CD4-positive, alpha-beta T cell treated with Interleukin-6 at 100 ng/mL for 8 hours (primary cell): ENCODE results near the gene EFCAB12.
"Not testable (repeated sequence)": the region's sequence is repeated elsewhere in the genome, so short reads cannot be mapped to it uniquely, and the experiment has no call there.

Source experiments
- DNase-seq: peaks from one replicate; pipeline ENCODE4 v3.0.0-alpha.2; 2020; ENCODE audit warnings: mixed read lengths, low spot score

The EFCAB12 gene

DNA sequence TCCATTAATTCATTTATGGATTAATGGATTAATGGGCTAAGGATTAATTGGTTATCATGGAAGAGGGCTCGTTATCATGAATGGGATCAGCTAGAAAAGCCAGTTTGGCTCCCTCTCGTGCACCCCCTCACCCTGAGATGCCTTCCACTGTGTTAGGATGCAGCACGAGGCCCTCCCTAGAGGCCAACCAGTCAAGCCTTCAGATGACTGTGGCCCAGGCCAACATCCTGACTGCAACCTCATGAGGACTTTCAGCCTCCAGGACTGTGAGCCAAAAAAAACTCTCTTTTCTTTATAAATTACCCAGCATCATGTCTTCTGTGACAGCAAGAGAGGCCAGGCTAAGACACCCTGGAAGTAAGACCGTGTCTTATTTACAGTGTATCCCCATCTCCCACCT, 9.0 kb downstream of the EFCAB12 start:
- DNase-seq, result no peak

DNA sequence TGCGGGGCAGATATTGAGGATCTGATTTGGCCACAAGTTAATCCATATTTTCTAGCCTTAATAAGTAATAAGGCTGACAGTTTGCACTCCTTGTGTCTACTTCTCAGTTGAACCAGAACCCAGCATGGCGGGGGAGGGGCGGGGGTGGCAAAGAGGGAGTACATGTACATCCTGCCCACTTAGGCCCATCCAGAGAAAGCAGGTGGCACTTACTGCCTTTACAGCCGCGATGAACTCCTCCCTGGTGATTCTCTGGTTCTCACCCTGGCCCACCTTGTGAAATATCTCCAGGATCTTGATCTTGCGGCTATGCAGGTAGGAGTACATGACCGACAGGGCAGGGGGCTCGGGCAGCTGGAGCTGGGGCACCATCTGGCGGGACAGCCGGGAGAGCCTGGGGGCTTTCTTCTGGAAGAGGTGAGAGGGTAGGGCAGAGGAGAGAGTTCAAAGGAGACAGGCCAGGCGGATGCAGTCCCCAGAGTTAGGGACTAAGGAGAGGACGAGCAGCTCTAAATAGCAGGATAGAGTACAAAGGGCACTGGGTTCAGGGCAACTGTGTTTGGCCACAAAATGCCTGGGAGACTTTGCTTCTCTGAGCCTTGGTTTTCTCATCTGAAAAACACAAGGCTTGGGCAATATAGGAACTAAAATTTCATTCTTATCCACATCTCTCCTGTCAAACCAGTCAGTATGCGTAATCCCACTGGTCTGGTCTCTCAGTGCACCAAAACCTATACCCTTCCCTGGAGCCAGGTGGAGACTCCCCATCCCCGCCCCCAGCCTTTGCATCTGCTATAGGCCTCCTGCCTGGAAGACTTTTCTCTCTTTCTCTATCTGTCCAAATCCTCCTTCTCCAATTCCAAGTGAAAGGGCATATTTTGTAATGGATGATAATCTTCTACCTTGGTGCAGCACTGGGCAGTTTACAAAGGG, 10.1 kb downstream of the EFCAB12 start:
- DNase-seq, result no peak

DNA sequence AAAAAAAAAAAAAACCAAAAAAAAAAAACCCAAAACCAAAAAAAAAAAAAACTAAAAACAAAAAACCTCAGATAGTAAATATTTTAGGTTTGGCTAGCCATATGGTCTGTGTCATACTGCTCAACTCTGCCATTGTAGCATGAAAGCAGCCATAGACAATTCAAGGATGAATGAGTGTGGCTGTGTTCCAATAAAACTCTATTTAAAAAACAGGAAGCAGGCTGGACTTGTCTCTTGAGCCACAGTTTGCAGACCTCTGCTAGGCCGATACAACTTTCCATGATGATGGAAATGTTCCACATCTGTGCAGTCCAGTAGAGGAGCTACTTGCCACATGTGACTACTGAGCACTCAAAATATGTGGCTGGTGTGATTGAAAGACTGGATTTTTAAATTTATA, 11.1 kb downstream of the EFCAB12 start:
- DNase-seq, result no peak

DNA sequence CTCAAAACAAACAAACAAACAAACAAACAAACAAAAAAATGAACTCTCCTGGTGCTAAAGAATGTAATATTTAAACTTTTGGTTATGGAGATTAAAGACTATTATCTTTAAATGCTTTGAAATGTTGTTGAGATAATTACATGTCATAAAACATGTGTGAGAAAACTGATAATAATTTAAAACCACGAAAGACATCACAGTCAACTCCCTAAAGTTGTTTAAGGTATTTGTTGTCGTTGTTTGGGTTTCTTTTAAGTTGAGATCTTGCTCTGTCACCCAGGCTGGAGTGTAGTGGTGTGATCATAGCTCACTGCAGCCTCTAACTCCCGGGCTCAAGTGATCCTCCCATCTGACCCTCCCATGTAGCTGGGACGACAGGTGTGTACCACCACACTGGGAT, 12.0 kb downstream of the EFCAB12 start:
- DNase-seq, result no peak

DNA sequence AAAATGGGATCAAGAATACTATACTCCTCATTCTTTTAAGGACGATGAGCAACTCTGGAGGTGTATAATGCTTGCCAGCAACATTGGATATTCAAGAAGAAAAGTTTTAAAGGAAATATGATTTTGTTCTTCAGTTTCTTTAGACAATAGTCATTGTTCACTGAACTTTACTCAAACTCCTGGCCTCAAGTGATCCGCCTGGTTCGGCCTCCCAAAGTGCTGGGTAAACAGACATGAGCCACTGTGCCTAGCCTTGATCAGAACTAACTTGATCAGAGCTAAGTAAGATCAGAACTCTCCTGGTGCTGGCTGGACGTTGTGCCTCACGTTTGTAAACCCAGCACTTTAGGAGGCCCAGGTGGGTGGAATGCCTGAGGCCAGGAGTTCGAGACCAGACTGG, 12.6 kb downstream of the EFCAB12 start:
- no peak for DNase-seq

DNA sequence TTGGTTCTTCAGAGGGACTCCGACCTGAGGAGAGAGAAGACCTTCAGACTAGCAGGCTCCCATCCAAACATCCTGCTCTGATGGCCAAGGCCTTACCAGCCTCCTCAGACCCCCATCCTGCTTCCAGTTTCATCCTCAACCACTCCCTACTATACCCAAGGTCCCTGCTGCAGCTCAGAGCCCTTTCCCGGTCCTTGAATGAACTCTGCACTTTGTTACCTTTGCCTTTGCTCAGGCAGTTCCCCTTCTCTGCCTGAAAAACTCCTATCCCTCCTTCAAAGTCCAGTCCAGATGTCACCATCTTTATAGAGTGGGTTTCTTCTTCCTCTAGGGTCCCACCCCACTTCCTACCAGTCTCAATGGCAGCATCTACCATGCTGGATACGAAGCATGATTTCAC, 13.1 kb downstream of the EFCAB12 start:
- DNase-seq, result no peak

DNA sequence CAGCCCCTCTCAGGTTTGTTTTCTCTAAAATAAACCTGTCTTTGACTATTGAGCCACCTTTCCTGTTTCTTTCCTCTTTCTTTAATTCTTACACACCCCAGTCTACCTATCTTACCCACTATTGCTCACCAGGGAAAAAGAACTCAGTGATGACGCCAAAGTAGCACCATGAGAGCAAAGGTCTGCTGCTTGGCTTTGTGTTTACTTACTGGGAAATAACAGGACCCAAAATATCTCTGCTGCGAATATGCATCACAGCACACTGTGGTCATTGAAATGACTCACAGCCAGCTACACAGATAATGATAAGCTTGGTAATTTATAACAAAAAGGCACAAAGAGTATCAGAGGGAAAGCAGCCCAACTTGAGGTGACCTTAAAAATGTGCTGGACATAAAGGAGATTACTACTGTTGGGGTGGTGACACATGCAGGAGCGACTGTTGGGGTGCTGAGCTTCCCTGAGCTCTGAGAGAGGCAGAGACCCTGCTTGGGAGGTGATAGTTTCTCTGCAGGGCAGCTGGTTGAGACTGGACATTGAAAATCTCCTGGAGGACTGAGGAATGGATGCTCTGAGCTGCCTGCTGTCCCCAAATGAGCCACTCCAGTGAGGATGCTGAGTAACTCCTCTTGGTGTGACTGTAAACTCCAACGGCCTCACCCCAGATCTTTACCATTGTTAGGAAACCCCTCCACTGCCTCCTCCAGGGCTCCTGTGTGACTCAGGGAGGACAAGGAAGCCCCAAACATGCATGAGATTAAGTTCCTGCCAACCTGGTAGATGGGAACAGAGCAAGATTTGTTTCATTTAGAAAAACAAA, 14.5 kb downstream of the EFCAB12 start:
- no peak for DNase-seq

DNA sequence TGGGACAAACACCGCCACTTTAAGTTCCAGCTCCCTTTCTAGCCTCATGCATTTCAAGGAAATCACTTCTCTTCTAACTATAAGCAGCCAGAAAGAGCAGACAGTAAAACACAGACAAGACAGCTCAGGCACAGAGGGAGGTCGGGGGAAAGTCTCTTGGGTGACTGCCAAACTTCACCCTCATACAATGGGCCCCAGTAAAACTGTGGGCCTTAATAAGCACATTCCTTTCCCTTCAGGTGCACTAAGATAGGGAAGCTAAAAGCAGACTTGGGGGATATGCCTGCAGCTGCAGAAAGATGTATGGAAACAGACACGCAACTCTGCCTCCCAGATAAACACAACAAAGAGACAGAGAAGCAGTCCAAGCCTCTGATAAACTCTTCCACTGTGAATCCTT, 15.2 kb downstream of the EFCAB12 start:
- not testable (repeated sequence) for DNase-seq

DNA sequence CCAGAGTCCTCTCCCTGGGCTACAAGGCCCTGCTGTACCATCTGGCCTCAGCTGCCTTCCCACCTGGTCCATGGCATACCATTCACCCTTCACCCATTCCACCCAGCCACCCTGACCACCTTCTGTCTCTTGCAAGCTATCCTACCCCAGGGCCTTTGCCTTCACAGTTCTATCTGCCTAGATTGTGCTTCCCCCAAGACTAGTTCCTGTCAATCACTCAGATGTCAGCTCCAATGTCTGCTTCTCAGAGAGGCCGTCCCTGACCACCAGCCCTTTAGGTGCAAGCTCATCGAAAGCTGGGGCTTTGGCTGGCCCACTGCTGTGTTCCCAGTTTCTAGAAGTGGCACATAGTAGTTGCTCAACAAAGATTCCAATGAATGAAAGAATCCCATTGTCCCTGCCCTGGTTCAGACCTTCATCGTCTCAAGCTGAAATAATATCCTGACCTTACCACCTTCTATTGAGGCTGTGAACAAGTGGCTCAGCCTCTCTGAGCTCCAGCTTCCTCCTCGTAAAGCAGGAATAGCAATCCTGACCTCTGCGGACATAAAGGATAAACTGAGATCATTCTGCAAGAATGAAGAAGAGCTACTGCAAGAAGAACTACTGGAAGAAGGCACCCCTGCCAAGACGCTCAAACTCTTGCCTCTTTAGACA, 15.8 kb downstream of the EFCAB12 start:
- DNase-seq, result no peak

DNA sequence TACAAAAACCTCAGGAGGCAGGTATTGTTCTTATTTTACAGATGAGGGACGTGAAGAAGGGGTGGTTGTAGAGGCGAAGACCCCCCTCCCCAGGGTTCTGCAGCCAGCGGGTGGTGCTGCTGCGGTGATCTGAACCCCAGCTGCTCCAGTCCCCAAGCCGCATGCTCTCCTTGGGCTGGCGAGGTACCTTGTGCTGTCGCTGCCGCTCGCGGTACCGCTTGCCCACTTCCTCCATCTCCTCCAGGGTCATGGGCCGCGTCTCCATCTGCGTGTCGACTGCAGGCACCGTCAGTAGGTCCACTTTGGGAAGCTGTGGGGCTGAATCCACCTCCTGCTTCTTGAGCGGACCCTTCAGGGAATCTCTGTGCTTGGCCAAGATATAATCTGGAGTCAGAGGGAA, 17.5 kb downstream of the EFCAB12 start:
- no peak for DNase-seq

DNA sequence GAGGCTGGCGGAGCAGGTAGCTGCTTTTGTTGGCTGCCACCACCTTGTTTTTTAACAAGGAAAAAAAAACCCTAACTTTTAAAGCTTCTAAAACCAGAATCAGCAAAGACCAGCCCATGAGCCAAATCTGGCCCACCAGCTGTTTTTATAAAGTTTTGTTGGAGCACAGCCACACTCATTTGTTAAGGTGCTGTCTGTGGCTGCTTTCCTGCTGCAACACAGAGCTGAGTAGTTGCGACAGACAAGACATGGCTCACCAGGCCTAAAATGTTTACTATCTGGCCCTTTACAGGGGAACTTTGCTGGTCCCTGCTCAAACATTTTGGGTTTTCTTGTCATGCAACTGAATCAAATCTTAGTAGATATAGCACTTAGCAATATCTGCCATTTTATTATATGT, 18.9 kb downstream of the EFCAB12 start:
- DNase-seq, result no peak

DNA sequence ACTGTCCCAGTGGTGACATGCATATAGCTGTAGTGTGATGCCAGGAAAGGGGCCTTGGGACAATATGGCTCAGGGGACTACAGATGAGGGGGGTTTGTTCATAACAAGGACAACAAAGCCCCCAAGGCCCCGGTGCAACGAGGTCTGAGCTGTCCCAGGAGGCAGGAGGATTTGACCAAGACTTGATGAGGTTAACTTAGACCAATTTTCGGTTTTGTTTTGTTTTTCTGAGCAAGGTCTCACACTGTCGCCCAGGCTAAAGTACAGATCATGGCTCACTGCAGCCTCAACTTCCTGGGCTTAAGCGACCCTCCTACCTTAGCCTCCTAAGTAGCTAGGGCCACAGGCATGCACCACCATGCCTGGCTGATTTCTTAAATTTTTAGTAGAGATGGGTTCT, 23.8 kb downstream of the EFCAB12 start:
- DNase-seq, result no peak

DNA sequence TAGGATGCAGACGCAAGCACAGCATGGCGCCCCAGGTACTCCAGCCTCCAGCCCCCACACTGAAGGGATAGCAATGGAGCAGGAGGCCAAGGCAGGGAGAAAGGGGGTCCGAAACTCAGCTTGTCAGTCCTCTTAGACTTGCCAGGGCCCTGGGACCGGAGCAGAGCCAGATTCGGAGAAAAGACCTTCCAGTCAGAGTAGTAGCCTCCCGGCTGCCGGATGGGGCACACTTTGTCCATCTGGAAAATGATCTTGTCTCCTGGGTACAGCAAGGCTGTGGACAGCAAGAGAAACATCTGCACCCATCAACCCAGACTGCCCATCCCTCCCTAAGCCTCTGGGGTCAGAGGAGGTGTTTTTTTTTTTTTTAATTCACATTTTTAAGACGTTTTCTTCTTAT, 24.3 kb downstream of the EFCAB12 start:
- DNase-seq, result no peak

DNA sequence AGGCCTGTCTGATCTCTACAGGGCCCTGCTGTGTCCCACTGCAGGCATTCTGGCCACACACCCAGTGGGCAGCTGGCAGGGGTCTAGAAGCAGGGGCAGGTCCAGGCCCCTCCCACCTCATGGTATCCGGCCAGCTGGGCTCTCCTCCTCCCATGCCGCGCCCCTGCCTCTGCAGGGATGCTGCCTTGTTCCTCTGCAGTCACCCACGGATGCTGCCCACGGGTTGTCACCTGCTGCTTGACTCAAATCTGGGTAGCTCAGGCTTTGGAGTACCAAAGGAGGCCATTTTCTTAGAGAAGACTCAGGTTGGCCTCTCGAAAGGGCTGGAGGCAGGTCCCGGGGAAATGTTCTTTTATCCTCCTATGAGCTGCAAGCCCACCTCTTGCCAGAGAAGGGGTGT, 25.0 kb downstream of the EFCAB12 start:
- DNase-seq, result no peak

DNA sequence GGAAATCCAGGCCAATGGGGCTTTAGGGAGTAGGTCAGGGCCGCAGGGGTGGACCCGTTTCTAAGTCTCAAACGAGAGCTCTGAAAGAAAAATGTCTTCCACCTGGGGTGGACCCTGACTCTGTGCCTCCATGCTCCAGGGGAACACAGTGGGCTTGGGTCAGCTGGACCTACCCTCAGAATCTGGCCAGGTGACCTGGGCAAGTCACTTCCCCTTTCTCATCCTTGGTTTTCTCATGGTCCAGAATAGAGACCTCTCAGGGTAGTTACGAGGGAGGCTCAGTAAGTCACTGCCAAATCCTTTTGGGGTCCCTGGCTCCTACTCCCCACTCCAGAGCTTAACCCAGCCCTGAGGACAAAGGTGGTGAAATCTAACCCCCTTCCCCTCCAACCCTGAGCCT, 25.8 kb downstream of the EFCAB12 start:
- no peak for DNase-seq

DNA sequence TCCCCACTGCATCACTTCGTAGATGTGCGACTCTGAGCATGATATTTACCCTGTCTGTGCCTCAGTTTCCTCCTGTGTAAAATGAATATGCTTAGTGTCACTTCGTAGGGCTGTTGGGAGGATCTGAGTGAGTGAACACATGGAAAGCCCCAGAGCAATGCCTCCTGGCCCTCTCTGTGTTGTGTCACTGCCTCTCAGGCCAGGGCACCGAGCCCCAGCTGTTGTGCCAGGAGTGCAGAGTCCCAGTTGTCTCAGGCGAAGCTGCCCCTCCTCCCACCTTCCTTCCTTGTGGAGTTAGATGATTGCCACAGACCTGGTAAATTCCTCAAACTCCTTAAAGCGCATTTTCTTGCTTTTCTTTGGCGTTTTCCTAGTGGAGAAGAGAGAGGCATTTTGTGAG, 26.2 kb downstream of the EFCAB12 start:
- DNase-seq, result no peak

DNA sequence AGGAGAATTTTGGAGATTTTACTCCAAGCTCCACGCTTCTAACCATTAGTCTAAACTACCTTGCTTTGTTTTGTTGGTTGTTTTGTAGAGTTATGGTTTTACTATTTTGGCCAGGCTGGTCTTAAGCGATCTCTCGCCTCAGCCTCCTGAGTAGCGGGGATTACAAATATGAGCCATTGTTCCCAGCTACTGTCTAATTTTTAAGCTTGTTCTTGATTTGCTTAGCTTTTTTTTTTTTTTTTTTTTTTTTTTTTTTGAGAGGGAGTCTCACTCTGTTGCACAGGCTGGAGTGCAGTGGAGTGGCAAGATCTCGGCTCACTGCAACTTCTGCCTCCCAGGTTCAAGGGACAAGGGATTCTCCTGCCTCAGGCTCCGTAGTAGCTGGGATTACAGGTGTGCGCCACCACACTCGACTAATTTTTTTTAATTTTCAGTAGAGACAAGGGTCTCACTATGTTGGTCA, 28.5 kb downstream of the EFCAB12 start:
- no peak for DNase-seq

DNA sequence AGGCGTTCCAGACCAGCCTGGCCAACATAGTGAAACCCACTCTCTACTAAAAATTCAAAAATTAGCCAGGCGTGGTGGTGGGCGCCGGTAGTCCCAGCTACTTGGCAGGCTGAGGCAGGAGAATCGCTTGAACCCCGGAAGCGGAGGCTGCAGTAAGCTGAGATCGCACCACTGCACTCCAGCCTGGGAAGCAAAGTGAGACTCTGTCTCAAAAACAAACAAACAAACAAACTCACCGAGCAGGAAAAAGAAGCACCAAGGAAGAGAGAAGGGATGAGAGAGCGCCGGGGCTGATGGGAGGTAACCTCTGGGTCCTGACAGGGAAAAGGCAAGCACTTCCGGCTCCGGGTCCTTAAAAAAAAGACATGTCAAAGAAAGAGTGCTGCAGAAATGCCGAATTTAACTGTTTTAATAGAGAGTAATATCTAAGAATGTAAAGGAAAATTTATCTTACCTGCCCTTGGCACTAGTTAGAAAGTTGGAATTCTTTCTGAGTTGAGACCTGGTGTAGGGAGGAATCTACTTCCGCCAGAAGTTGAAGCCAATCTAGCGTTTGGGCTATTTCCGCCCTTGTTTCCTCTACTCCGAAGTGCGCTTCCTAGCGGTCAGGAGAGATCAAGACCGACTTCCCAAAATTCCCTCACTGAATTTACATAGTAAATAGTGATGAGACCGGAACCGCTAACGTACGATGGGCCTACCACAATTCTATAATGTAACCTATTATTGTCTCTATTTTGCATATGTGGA, 29.1 kb downstream of the EFCAB12 start:
- peak; percentile 80 for DNase-seq

DNA sequence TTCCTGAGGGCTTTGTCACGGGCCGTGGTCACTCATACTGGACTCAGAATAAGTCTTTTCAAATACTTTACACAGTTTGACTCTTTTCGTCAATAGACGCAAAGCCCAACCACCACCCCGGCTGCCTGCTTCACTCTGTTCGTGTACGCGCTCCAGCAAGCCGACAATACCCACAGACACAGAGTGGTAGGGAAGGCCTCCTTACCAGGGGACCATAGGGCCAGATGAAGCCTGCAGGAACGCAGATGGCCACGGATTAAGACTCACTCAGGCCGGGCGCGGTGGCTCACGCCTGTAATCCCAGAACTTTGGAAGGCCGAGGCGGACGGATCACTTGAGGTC, 29.7 kb downstream of the EFCAB12 start:
- DNase-seq, result no peak

DNA sequence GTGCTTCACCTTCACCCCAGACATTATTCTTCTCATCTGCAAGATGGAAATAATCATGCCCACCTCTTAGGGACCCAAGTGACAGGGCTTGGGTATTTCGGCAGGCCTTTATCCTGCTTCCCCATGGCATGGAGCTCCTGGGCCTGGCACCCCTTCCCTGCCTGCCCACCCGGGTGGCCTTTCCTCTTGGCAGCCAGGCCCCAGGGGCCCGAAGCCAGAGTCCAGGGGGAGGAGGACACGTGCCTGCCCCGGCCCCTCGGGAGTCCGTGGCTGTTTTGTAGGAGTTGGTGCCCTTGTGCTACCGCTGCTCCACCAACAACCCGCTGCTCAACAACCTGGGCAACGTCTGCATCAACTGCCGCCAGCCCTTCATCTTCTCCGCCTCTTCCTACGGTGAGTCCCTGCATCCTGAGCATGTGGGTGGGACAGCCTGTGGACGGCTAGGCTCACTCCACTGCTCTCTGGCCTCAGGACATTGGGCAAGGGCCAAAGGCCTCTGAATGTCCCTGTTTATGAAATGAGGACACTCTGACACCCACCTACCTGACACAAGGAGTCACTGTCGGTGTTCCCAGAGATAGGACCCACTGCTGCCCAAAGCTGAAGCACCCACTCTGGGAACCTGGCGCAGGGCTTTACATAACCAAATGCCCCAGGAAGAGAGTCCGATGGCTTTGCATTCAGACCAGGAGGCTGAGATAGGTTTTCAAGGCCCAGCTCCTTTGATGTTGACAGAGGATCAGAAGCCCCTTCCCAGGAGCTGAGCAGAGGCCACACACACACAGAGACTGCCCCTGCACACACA, 34.5 kb downstream of the EFCAB12 start:
- not testable (repeated sequence) for DNase-seq

DNA sequence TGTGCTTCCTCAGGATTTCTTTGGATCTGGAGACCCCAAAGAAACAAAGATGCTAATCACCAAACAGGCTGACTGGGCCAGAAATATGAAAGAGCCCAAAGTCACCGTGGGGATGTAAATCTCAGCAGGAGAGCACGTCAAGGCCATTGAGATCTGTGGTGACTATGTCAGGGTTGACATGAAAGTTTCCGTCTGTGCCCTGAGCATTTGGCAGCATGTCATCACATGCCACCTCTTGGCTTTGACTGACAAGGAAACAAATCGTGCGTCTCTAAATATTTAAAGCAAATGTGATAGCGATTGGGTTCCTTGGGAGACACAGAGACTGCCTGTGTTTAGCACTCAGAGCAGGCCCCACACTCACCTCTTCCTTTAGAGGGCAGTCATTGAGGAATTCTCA, 35.2 kb downstream of the EFCAB12 start:
- no peak for DNase-seq
